ENCODE results near the gene AUH.
"Not testable (repeated sequence)": the region's sequence is repeated elsewhere in the genome, so short reads cannot be mapped to it uniquely, and the experiment has no call there.

AUH gene

DNA sequence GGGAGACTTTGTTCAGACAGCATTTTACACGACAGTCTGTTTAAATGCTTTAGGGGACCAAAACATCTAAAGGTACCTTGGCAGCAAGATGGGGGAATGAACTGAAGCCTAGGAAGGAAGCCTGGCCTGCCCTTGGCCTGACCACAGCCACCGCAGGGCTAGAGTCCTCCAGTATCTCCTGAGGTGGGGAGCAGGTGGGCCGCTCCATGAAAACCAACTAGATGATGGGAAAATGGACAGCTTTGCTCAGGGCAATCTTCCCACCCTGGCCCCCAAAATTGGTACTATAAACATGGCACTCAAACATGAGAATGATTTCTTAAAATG, 153.3 kb downstream of the AUH start:
- Histone ChIP-seq H3K4me1 (ENCODE audit: control insufficient read depth in 1 of 2, insufficient read depth in 2 of 2, low read length in 2 of 2) (peaks cover 48 to 50% of the 10 kb centered on the region in 2 donors), H3K27ac (ENCODE audit: low read depth, low read length) (peak overlapping the region; percentile 55), H3K9me3 (ENCODE audit: control insufficient read depth in 1 of 2, low read length in 2 of 2) (no peaks in the 10 kb centered on the region), H3K9ac (ENCODE audit: low read depth in 1 of 2, low read length in 2 of 2) (peak overlapping the region; percentile 15 to 35), H3K36me3 (ENCODE audit: control insufficient read depth in 1 of 2, insufficient read depth in 2 of 2, low read length in 2 of 2) (no peaks in the 10 kb centered on the region), H3K27me3 (ENCODE audit: control insufficient read depth in 1 of 2, insufficient read depth in 2 of 2, low read length in 2 of 2) (no peaks in the 10 kb centered on the region), H3K4me3 (ENCODE audit: low read depth in 1 of 2, low read length in 2 of 2) (peak overlapping the region; percentile 4 to 44)

GRCh38 chr9:91207729-91208418, 153.8 kb downstream of the AUH start:
- H3K4me1 ChIP-seq (ENCODE audit: control insufficient read depth in 1 of 2, insufficient read depth in 2 of 2, low read length in 2 of 2), result peaks cover 42 to 45% of the 10 kb centered on the region in 2 donors
- no peaks in the 10 kb centered on the region for H3K9me3 ChIP-seq (ENCODE audit: control insufficient read depth in 1 of 2, low read length in 2 of 2)
- no peaks in the 10 kb centered on the region for H3K27me3 ChIP-seq (ENCODE audit: control insufficient read depth in 1 of 2, insufficient read depth in 2 of 2, low read length in 2 of 2)
- peak overlapping the region; percentile 15 to 35 for H3K9ac ChIP-seq (ENCODE audit: low read depth in 1 of 2, low read length in 2 of 2)
- H3K4me3 ChIP-seq (ENCODE audit: low read depth in 1 of 2, low read length in 2 of 2), result peak overlapping the region; percentile 4 to 44
- H3K36me3 ChIP-seq (ENCODE audit: control insufficient read depth in 1 of 2, insufficient read depth in 2 of 2, low read length in 2 of 2), result no peaks in the 10 kb centered on the region
- peak overlapping the region; percentile 55 for H3K27ac ChIP-seq (ENCODE audit: low read depth, low read length)

GRCh38 chr9:91207397-91207728, 154.4 kb downstream of the AUH start:
- peak overlapping the region in 1 of 2 donors; percentile 4 for H3K9ac ChIP-seq (ENCODE audit: low read depth in 1 of 2, low read length in 2 of 2)
- H3K4me1 ChIP-seq (ENCODE audit: control insufficient read depth in 1 of 2, insufficient read depth in 2 of 2, low read length in 2 of 2), result peaks cover 38 to 40% of the 10 kb centered on the region in 2 donors
- no peak overlapping the region for H3K27ac ChIP-seq (ENCODE audit: low read depth, low read length)

GRCh38 chr9:91206806-91207205, 154.9 kb downstream of the AUH start:
- Histone ChIP-seq H3K4me1 (ENCODE audit: control insufficient read depth in 1 of 2, insufficient read depth in 2 of 2, low read length in 2 of 2) (peaks cover 32 to 34% of the 10 kb centered on the region in 2 donors), H3K27ac (ENCODE audit: low read depth, low read length) (no peak overlapping the region)

More at GRCh38 chr9:91207397-91207728, 154.4 kb downstream of the AUH start:
- H3K36me3 ChIP-seq (ENCODE audit: control insufficient read depth in 1 of 2, insufficient read depth in 2 of 2, low read length in 2 of 2), result no peaks in the 10 kb centered on the region
- no peaks in the 10 kb centered on the region for H3K9me3 ChIP-seq (ENCODE audit: control insufficient read depth in 1 of 2, low read length in 2 of 2)
- H3K27me3 ChIP-seq (ENCODE audit: control insufficient read depth in 1 of 2, insufficient read depth in 2 of 2, low read length in 2 of 2), result no peaks in the 10 kb centered on the region
- peak overlapping the region in 1 of 2 donors; percentile 44 for H3K4me3 ChIP-seq (ENCODE audit: low read depth in 1 of 2, low read length in 2 of 2)

DNA sequence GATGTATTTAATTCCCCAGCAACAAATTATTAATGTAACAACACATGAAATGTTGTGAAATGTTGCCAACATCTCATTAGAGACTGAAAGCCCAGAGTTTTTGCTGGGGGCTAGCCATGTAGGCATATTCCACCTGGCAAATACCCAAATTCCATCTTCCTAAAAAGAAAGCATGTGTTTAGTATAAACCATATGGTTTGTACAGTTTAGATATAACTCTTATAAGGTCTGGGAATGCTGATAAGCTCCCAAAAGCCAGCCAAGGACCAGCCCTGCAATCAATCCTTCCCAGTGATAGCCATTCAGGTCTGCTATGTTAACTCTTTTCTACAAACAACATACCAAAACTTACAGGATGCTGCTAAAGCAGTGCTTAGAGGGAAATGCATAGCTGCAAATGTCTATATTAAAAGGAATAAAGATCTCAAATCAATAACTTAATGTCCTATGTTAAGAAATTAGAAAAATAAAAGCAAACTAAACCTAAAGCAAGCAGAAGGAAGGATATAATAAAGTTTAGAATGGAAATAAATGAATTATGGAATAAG, 158.9 kb downstream of the AUH start:
- H3K9ac ChIP-seq (ENCODE audit: low read depth in 1 of 2, low read length in 2 of 2), result no peak overlapping the region
- H3K4me1 ChIP-seq (ENCODE audit: control insufficient read depth in 1 of 2, insufficient read depth in 2 of 2, low read length in 2 of 2), result peaks cover 13 to 27% of the 10 kb centered on the region in 2 donors
- no peak overlapping the region for H3K27ac ChIP-seq (ENCODE audit: low read depth, low read length)
- H3K36me3 ChIP-seq (ENCODE audit: control insufficient read depth in 1 of 2, insufficient read depth in 2 of 2, low read length in 2 of 2), result no peaks in the 10 kb centered on the region
- H3K27me3 ChIP-seq (ENCODE audit: control insufficient read depth in 1 of 2, insufficient read depth in 2 of 2, low read length in 2 of 2), result no peaks in the 10 kb centered on the region
- H3K9me3 ChIP-seq (ENCODE audit: control insufficient read depth in 1 of 2, low read length in 2 of 2), result peaks cover 0 to 4% of the 10 kb centered on the region in 2 donors
- H3K4me3 ChIP-seq (ENCODE audit: low read depth in 1 of 2, low read length in 2 of 2), result no peak overlapping the region

More at GRCh38 chr9:91206806-91207205, 154.9 kb downstream of the AUH start:
- H3K9ac ChIP-seq (ENCODE audit: low read depth in 1 of 2, low read length in 2 of 2), result no peak overlapping the region
- no peaks in the 10 kb centered on the region for H3K9me3 ChIP-seq (ENCODE audit: control insufficient read depth in 1 of 2, low read length in 2 of 2)
- H3K27me3 ChIP-seq (ENCODE audit: control insufficient read depth in 1 of 2, insufficient read depth in 2 of 2, low read length in 2 of 2), result no peaks in the 10 kb centered on the region
- H3K4me3 ChIP-seq (ENCODE audit: low read depth in 1 of 2, low read length in 2 of 2), result no peak overlapping the region
- H3K36me3 ChIP-seq (ENCODE audit: control insufficient read depth in 1 of 2, insufficient read depth in 2 of 2, low read length in 2 of 2), result no peaks in the 10 kb centered on the region

DNA sequence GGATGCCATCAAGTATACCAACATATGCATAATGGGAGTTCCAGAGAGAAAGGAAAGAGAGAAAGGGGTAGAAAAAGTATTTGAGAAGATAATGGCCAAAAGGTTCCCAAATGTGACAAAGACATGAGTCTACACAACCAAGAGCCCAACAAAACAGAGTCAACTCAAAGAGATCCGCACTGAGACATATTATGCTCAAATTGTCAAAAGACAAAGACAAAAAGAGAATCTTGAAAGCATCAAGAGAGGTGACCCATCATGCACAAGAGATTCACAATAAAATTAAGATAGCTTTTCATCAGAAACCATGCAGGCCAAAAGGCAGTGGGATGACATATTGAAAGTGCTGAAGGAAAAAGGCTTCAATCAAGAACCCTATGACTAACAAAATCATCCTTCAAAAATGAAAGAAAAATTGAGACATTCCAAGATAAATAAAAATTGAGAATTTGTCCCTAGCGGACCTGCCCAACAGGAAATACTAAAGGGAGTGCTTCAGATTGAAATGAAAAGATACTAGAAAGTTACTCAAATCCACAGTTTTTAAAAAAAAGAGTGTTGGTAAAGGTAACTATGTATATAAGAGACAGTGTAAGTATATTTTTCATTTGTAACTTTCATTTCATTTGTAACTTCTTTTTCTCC, 160.9 kb downstream of the AUH start:
- H3K27ac ChIP-seq (ENCODE audit: low read depth, low read length), result no peak overlapping the region
- no peak overlapping the region for H3K9ac ChIP-seq (ENCODE audit: low read depth in 1 of 2, low read length in 2 of 2)
- H3K4me1 ChIP-seq (ENCODE audit: control insufficient read depth in 1 of 2, insufficient read depth in 2 of 2, low read length in 2 of 2), result peaks cover 18 to 34% of the 10 kb centered on the region in 2 donors
- H3K27me3 ChIP-seq (ENCODE audit: control insufficient read depth in 1 of 2, insufficient read depth in 2 of 2, low read length in 2 of 2), result no peaks in the 10 kb centered on the region
- peaks cover 0 to 4% of the 10 kb centered on the region in 2 donors for H3K9me3 ChIP-seq (ENCODE audit: control insufficient read depth in 1 of 2, low read length in 2 of 2)
- H3K36me3 ChIP-seq (ENCODE audit: control insufficient read depth in 1 of 2, insufficient read depth in 2 of 2, low read length in 2 of 2), result no peaks in the 10 kb centered on the region
- H3K4me3 ChIP-seq (ENCODE audit: low read depth in 1 of 2, low read length in 2 of 2), result no peak overlapping the region

GRCh38 chr9:91199739-91200497, 161.8 kb downstream of the AUH start:
- H3K9ac ChIP-seq (ENCODE audit: low read depth in 1 of 2, low read length in 2 of 2), result no peak overlapping the region
- no peak overlapping the region for H3K4me3 ChIP-seq (ENCODE audit: low read depth in 1 of 2, low read length in 2 of 2)
- no peaks in the 10 kb centered on the region for H3K36me3 ChIP-seq (ENCODE audit: control insufficient read depth in 1 of 2, insufficient read depth in 2 of 2, low read length in 2 of 2)
- H3K27ac ChIP-seq (ENCODE audit: low read depth, low read length), result no peak overlapping the region
- no peaks in the 10 kb centered on the region for H3K27me3 ChIP-seq (ENCODE audit: control insufficient read depth in 1 of 2, insufficient read depth in 2 of 2, low read length in 2 of 2)
- peaks cover 0 to 4% of the 10 kb centered on the region in 2 donors for H3K9me3 ChIP-seq (ENCODE audit: control insufficient read depth in 1 of 2, low read length in 2 of 2)
- H3K4me1 ChIP-seq (ENCODE audit: control insufficient read depth in 1 of 2, insufficient read depth in 2 of 2, low read length in 2 of 2), result peaks cover 27 to 43% of the 10 kb centered on the region in 2 donors

DNA sequence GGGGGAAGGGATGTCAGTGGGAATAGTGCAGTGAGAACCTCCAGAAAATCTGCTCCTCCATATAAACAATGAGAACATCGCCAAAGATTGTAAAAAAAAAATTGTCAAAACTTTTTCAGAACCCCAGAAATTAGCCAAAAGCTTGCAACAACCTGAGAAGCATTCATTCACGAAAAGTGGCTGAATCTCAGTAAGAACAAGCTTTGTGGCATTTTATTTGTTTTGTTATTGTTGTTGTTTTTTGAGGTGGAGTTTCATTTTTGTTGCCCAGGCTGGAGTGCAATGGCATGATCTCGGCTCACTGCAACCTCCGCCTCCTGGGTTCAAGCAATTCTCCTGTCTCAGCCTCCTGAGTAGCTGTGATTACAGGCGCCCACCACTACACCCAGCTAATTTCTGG, 162.8 kb downstream of the AUH start:
- peak overlapping the region in 1 of 2 donors; percentile 34 for H3K9ac ChIP-seq (ENCODE audit: low read depth in 1 of 2, low read length in 2 of 2)
- not testable (repeated sequence) for H3K4me3 ChIP-seq (ENCODE audit: low read depth in 1 of 2, low read length in 2 of 2); H3K9me3 ChIP-seq (ENCODE audit: control insufficient read depth in 1 of 2, low read length in 2 of 2); H3K36me3 ChIP-seq (ENCODE audit: control insufficient read depth in 1 of 2, insufficient read depth in 2 of 2, low read length in 2 of 2); H3K27ac ChIP-seq (ENCODE audit: low read depth, low read length); H3K27me3 ChIP-seq (ENCODE audit: control insufficient read depth in 1 of 2, insufficient read depth in 2 of 2, low read length in 2 of 2)
- peaks cover 37 to 54% of the 10 kb centered on the region in 2 donors for H3K4me1 ChIP-seq (ENCODE audit: control insufficient read depth in 1 of 2, insufficient read depth in 2 of 2, low read length in 2 of 2)

GRCh38 chr9:91198405-91198804, 163.3 kb downstream of the AUH start:
- H3K36me3 ChIP-seq (ENCODE audit: control insufficient read depth in 1 of 2, insufficient read depth in 2 of 2, low read length in 2 of 2), result no peaks in the 10 kb centered on the region
- H3K27ac ChIP-seq (ENCODE audit: low read depth, low read length), result peak overlapping the region; percentile 24
- no peak overlapping the region for H3K4me3 ChIP-seq (ENCODE audit: low read depth in 1 of 2, low read length in 2 of 2)
- H3K27me3 ChIP-seq (ENCODE audit: control insufficient read depth in 1 of 2, insufficient read depth in 2 of 2, low read length in 2 of 2), result no peaks in the 10 kb centered on the region
- H3K9ac ChIP-seq (ENCODE audit: low read depth in 1 of 2, low read length in 2 of 2), result peak overlapping the region in 1 of 2 donors; percentile 34
- peaks cover 39 to 54% of the 10 kb centered on the region in 2 donors for H3K4me1 ChIP-seq (ENCODE audit: control insufficient read depth in 1 of 2, insufficient read depth in 2 of 2, low read length in 2 of 2)
- H3K9me3 ChIP-seq (ENCODE audit: control insufficient read depth in 1 of 2, low read length in 2 of 2), result peaks cover 0 to 4% of the 10 kb centered on the region in 2 donors
